ENCODE measurements around the gene KCNS1. TPM values are rescaled to one million over a fixed set of nuclear protein-coding genes. Genes with fewer than 3 reads are reported as not detected.

KCNS1 gene
- total and polyA plus RNA-seq, 2 of the 8 experiments (the other 6 are each of a cell fraction or from before 2014, with no cell fraction given), result 1.4 to 1.8 TPM

- TF ChIP-seq, protein P1, sequence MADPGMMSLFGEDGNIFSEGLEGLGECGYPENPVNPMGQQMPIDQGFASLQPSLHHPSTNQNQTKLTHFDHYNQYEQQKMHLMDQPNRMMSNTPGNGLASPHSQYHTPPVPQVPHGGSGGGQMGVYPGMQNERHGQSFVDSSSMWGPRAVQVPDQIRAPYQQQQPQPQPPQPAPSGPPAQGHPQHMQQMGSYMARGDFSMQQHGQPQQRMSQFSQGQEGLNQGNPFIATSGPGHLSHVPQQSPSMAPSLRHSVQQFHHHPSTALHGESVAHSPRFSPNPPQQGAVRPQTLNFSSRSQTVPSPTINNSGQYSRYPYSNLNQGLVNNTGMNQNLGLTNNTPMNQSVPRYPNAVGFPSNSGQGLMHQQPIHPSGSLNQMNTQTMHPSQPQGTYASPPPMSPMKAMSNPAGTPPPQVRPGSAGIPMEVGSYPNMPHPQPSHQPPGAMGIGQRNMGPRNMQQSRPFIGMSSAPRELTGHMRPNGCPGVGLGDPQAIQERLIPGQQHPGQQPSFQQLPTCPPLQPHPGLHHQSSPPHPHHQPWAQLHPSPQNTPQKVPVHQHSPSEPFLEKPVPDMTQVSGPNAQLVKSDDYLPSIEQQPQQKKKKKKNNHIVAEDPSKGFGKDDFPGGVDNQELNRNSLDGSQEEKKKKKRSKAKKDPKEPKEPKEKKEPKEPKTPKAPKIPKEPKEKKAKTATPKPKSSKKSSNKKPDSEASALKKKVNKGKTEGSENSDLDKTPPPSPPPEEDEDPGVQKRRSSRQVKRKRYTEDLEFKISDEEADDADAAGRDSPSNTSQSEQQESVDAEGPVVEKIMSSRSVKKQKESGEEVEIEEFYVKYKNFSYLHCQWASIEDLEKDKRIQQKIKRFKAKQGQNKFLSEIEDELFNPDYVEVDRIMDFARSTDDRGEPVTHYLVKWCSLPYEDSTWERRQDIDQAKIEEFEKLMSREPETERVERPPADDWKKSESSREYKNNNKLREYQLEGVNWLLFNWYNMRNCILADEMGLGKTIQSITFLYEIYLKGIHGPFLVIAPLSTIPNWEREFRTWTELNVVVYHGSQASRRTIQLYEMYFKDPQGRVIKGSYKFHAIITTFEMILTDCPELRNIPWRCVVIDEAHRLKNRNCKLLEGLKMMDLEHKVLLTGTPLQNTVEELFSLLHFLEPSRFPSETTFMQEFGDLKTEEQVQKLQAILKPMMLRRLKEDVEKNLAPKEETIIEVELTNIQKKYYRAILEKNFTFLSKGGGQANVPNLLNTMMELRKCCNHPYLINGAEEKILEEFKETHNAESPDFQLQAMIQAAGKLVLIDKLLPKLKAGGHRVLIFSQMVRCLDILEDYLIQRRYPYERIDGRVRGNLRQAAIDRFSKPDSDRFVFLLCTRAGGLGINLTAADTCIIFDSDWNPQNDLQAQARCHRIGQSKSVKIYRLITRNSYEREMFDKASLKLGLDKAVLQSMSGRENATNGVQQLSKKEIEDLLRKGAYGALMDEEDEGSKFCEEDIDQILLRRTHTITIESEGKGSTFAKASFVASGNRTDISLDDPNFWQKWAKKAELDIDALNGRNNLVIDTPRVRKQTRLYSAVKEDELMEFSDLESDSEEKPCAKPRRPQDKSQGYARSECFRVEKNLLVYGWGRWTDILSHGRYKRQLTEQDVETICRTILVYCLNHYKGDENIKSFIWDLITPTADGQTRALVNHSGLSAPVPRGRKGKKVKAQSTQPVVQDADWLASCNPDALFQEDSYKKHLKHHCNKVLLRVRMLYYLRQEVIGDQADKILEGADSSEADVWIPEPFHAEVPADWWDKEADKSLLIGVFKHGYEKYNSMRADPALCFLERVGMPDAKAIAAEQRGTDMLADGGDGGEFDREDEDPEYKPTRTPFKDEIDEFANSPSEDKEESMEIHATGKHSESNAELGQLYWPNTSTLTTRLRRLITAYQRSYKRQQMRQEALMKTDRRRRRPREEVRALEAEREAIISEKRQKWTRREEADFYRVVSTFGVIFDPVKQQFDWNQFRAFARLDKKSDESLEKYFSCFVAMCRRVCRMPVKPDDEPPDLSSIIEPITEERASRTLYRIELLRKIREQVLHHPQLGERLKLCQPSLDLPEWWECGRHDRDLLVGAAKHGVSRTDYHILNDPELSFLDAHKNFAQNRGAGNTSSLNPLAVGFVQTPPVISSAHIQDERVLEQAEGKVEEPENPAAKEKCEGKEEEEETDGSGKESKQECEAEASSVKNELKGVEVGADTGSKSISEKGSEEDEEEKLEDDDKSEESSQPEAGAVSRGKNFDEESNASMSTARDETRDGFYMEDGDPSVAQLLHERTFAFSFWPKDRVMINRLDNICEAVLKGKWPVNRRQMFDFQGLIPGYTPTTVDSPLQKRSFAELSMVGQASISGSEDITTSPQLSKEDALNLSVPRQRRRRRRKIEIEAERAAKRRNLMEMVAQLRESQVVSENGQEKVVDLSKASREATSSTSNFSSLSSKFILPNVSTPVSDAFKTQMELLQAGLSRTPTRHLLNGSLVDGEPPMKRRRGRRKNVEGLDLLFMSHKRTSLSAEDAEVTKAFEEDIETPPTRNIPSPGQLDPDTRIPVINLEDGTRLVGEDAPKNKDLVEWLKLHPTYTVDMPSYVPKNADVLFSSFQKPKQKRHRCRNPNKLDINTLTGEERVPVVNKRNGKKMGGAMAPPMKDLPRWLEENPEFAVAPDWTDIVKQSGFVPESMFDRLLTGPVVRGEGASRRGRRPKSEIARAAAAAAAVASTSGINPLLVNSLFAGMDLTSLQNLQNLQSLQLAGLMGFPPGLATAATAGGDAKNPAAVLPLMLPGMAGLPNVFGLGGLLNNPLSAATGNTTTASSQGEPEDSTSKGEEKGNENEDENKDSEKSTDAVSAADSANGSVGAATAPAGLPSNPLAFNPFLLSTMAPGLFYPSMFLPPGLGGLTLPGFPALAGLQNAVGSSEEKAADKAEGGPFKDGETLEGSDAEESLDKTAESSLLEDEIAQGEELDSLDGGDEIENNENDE (IDR thresholded peaks at IDR 0.05; ENCODE audit: insufficient replicate concordance, low read length), result no peak
- TF ChIP-seq TAF1 (IDR thresholded peaks at IDR 0.05; ENCODE audit: low read depth, low read length) (no peak), SAP30 (IDR thresholded peaks at IDR 0.05; ENCODE audit: insufficient read depth, insufficient replicate concordance, low read length) (no peak), SP4 (IDR thresholded peaks at IDR 0.05; ENCODE audit: low read length) (no peak), KDM5A (IDR thresholded peaks at IDR 0.05; ENCODE audit: low read length) (no peak), GTF2F1 (IDR thresholded peaks at IDR 0.05; ENCODE audit: borderline replicate concordance, low read depth, low read length) (no peak), FOSL1 (IDR thresholded peaks at IDR 0.05; ENCODE audit: insufficient read depth, low read depth, low read length) (no peak), SIRT6 (IDR thresholded peaks at IDR 0.05; ENCODE audit: low read length) (no peak), BACH1 (IDR thresholded peaks at IDR 0.05; ENCODE audit: low read length) (no peak), BCL11A (IDR thresholded peaks at IDR 0.05; ENCODE audit: low read depth in 2 of 2, low read length in 2 of 2) (no peak), SRF (IDR thresholded peaks at IDR 0.05; ENCODE audit: low read depth, low read length) (no peak)
These were observed 13.7 kb downstream of the KCNS1 start (continued) for GRCh38 chr20:45087097-45087790.
